ENCODE data around the gene COPA.

DNA sequence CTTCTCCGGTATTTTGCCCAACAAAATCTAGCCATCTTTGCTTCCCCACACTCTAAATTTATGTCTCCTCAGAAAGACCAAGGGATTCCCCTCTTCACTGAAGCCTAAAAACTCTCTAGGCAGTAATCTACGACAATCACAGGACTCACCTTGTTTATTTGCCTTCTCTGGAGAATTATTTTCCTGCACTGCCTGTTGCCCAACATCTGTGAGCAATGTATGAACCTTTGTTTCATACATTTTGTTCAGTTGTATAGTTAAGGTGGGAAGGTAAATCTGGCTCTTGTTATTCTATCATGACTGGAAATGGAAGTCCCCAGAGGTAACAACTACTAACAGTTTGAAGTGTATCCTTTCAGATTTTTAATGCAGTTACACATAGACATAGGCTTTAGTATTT is 2.2 kb downstream of the COPA start:
- TF ChIP-seq RARB (CRISPR knock-in tag; IDR thresholded peaks at IDR 0.05): no peak
- TF ChIP-seq ARNTL (CRISPR knock-in tag; IDR thresholded peaks at IDR 0.05; ENCODE audit: borderline replicate concordance, low read depth): no peak
- no peak for TF ChIP-seq ZNF70 (CRISPR knock-in tag; IDR thresholded peaks at IDR 0.05)
- no peak for TF ChIP-seq ZNF8 (CRISPR knock-in tag; IDR thresholded peaks at IDR 0.05)
- TF ChIP-seq, protein P1, sequence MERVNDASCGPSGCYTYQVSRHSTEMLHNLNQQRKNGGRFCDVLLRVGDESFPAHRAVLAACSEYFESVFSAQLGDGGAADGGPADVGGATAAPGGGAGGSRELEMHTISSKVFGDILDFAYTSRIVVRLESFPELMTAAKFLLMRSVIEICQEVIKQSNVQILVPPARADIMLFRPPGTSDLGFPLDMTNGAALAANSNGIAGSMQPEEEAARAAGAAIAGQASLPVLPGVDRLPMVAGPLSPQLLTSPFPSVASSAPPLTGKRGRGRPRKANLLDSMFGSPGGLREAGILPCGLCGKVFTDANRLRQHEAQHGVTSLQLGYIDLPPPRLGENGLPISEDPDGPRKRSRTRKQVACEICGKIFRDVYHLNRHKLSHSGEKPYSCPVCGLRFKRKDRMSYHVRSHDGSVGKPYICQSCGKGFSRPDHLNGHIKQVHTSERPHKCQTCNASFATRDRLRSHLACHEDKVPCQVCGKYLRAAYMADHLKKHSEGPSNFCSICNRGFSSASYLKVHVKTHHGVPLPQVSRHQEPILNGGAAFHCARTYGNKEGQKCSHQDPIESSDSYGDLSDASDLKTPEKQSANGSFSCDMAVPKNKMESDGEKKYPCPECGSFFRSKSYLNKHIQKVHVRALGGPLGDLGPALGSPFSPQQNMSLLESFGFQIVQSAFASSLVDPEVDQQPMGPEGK (CRISPR knock-in tag; IDR thresholded peaks at IDR 0.05; ENCODE audit: borderline replicate concordance): no peak
- TF ChIP-seq OSR1 (CRISPR knock-in tag; IDR thresholded peaks at IDR 0.05): no peak
- no peak for TF ChIP-seq ZC3H10 (CRISPR knock-in tag; IDR thresholded peaks at IDR 0.05)
- TF ChIP-seq ZFP30 (CRISPR knock-in tag; IDR thresholded peaks at IDR 0.05): no peak
- no peak for TF ChIP-seq ISL1 (CRISPR knock-in tag; IDR thresholded peaks at IDR 0.05)
- TF ChIP-seq, protein P2, sequence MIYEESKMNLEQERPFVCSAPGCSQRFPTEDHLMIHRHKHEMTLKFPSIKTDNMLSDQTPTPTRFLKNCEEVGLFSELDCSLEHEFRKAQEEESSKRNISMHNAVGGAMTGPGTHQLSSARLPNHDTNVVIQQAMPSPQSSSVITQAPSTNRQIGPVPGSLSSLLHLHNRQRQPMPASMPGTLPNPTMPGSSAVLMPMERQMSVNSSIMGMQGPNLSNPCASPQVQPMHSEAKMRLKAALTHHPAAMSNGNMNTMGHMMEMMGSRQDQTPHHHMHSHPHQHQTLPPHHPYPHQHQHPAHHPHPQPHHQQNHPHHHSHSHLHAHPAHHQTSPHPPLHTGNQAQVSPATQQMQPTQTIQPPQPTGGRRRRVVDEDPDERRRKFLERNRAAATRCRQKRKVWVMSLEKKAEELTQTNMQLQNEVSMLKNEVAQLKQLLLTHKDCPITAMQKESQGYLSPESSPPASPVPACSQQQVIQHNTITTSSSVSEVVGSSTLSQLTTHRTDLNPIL (CRISPR knock-in tag; IDR thresholded peaks at IDR 0.05; ENCODE audit: low read depth): no peak
